ENCODE results near the gene EML4.

EML4 gene

GRCh38 chr2:42225573-42225972 is 56.4 kb downstream of the EML4 start:
- DNase-seq (ENCODE audit: low read depth in 2 of 2): no peak

DNA sequence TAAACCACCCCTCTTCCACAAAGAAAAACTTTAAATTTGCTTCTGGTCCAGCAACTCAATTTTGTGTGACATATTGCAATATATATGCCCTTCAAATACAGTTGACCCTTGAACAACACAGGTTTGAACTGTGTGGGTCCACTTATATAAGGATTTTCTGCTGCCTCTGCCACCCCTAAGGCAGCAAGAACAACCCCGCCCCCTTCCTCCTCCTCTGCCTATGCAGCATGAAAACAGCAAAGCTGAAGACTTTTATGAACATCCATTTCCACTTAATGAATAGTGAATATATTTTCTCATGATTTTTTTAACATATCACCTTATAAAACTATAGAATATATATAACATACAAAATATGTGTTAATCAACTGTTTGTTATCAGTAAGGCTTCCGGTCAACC is 58.3 kb downstream of the EML4 start:
- DNase-seq (ENCODE audit: low read depth in 2 of 2): no peak

GRCh38 chr2:42228101-42228500 is 58.9 kb downstream of the EML4 start:
- no peak for DNase-seq (ENCODE audit: low read depth in 2 of 2)

DNA sequence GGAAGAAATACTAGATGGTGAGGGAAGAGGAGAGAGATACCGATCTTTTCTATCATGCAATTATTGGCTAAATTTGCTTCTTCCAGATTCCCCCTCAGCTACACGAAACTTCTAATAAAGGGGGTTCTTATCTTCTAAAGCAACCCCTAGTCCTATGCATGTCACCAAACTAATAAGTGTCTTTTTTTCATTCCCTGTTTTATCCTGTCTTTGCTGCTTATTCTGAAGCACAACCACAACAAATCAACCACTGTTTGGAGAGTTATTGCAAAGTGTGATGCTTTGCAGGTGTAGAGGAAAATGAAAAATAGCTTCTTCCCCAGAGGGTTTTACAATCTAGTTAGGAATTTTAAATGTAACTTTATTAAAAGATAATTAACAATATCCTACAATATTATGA is 60.8 kb downstream of the EML4 start:
- no peak for DNase-seq (ENCODE audit: low read depth in 2 of 2)

- no peak for DNase-seq (ENCODE audit: low read depth in 2 of 2)
These were observed 61.7 kb downstream of the EML4 start for GRCh38 chr2:42230891-42231290.

DNA sequence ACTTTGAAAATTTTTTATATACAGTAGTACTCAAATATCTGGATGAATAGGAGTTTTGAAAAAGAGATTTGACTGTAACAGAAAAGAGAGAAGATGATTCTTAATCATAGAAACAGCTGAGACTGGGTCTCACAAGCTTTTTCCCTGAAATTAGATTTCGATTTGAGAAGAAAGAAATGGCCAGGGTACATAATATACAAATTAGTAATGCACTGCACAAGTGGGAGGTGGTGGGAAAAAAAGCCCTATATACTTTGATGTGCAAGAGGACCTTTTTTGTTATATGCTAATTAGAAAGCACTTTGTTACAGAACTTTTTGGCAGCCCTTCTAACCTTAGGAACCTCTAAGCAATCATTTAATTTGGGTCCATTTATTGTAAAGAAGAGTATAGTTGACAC is 62.9 kb downstream of the EML4 start:
- no peak for DNase-seq (ENCODE audit: low read depth in 2 of 2)

DNA sequence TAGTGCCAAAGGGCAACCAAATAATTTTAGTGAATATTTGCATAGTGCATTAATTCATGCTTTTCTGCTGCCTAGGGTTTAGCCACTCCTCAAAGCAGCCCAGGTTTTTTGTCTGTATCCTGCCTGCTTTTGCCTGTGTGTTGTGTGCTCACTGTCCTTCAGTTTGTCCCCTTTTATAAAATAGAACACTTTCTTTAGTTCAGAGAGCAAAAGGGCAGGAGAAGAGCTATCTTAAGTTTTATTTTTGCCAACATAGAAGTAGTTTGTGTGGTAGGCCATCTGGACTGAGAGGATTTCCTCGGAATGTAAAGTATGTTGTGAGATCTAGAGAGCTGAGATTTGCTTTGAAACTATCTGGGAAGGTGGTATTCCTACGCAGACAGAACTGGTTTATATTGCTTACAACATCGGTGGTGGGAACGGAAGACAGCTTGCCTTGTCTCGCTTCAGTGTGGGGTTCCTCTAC is 64.9 kb downstream of the EML4 start:
- no peak for DNase-seq (ENCODE audit: low read depth in 2 of 2)

- DNase-seq (ENCODE audit: low read depth in 2 of 2): no peak
These were observed 67.8 kb downstream of the EML4 start for GRCh38 chr2:42236911-42237310.

DNA sequence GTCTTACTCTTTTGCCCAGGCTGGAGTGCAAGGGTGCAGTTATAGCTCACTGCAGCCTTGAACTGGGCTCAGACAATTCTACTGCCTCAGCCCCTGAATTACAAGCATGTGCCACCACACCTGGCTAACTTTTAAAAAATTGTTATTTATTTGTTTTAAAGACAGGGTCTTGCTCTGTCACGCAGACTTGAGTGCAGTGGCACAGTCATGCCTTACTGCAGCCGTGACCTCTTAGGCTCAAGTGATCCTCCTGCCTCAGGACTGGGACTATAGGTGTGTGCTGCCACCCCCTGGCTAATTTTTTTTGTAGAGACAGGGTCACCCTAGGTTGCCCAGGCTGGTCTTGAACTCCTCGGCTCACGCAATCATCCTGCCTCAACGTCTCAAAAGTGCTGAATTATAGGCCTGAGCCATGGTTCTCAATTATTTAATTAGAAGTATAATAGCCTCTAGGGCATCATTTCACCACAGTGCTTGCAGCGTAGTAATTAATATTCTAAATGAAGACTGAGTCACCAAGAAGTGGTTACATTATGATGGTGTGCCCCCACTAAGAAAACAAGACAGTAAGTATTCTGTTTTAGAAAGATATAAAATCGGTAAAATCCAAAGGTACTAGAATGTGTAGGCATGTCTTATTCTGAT is 69.6 kb downstream of the EML4 start:
- DNase-seq (ENCODE audit: low read depth in 2 of 2): peak in 1 of 2 donors; percentile 18

- DNase-seq (ENCODE audit: low read depth in 2 of 2): no peak
These were observed 70.1 kb downstream of the EML4 start for GRCh38 chr2:42239289-42239661.

GRCh38 chr2:42239811-42240210 is 70.7 kb downstream of the EML4 start:
- DNase-seq (ENCODE audit: low read depth in 2 of 2): no peak

- DNase-seq (ENCODE audit: low read depth in 2 of 2): no peak
These were observed 72.4 kb downstream of the EML4 start for GRCh38 chr2:42241517-42241916.

GRCh38 chr2:42243297-42243696 is 74.1 kb downstream of the EML4 start:
- no peak for DNase-seq (ENCODE audit: low read depth in 2 of 2)

GRCh38 chr2:42244520-42244919 is 75.4 kb downstream of the EML4 start:
- DNase-seq (ENCODE audit: low read depth in 2 of 2): no peak

GRCh38 chr2:42245396-42245795 is 76.2 kb downstream of the EML4 start:
- no peak for DNase-seq (ENCODE audit: low read depth in 2 of 2)

DNA sequence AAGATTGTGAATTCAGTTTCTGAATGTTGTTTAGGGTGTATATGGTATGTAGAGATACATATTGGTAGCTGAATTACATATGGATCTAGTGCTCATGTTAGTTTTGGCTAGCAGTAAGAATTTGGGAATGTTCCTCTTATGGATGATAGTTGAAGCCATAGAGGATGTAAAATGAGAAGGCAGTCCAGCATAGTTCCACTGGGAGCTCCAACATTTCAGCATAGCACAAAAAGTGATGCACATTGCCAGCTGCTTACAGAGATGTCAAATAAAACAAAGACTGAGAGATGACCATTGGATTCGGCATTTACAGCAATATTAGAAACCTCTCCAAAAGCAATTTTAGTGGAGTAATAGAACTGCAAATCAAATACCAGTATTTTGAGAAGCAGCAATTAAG is 77.4 kb downstream of the EML4 start:
- DNase-seq (ENCODE audit: low read depth in 2 of 2): no peak

- DNase-seq (ENCODE audit: low read depth in 2 of 2): no peak
These were observed 79.7 kb downstream of the EML4 start for GRCh38 chr2:42248846-42249245.

DNA sequence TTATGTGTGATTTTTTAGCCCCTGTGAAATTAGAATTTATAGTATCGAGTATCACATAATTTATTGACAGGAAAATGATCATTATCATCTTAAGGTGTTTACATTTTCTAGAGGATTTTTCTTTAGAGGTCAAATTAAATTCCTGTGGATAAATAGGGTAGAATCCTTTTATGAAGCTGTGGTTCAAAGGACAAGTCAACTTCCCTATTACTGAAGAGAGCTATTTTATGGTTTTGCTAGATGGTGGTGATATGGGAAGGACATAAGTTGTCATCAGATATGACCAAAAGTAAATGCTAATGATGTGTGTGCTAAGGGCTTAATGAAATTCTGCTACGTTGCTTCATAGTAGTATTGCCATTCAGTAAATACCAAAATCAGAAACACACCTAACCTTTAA is 80.1 kb downstream of the EML4 start:
- DNase-seq (ENCODE audit: low read depth in 2 of 2): no peak

- no peak for DNase-seq (ENCODE audit: low read depth in 2 of 2)
These were observed 80.7 kb downstream of the EML4 start for GRCh38 chr2:42249887-42250286.

- DNase-seq (ENCODE audit: low read depth in 2 of 2): no peak
These were observed 81.8 kb downstream of the EML4 start for GRCh38 chr2:42250925-42251324.

DNA sequence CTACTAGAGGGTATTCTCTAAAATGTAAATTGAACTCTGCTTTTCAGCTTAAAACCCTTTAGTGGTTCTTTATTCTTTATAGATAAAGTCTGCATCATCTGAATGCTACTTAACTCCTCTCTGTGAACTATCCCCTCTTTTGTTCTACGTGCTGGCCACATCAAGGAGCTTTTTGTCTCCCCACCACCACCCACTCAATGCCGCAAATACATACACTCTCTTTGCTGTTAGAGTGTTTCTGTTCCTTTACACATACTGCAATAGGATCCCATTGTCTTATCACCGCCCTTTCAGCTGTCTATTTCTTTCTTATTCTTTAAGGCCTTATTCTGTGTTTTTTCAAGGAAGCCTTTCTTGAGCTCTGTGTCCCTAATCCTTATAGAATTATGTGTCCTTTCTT is 83.3 kb downstream of the EML4 start:
- peak in 1 of 2 donors; percentile 12 for DNase-seq (ENCODE audit: low read depth in 2 of 2)

- DNase-seq (ENCODE audit: low read depth in 2 of 2): no peak
These were observed 85.2 kb downstream of the EML4 start for GRCh38 chr2:42254186-42254895.

- DNase-seq (ENCODE audit: low read depth in 2 of 2): no peak
These were observed 87.4 kb downstream of the EML4 start for GRCh38 chr2:42256505-42256904.
